Measurements from ENCODE around the gene GAN. TPM values are rescaled to one million over a fixed set of nuclear protein-coding genes. Genes with fewer than 3 reads are reported as not detected.

The GAN gene
- total RNA-seq, 1 experiment from 2014 or later, result 5.3 TPM

GRCh38 chr16:81347425-81347824 lies 32.7 kb downstream of the GAN start:
- H3K4me2 ChIP-seq (ENCODE audit: low read length), result no peak overlapping the region
- H3F3A ChIP-seq (ENCODE audit: low read length, unreplicated experiment), result no peaks in the 10 kb centered on the region
- peaks cover 5% of the 10 kb centered on the region; the same call in 1 of the 2 replicates for H3K36me3 ChIP-seq (ENCODE audit: low read depth, low read length)
- intact Hi-C loops (cut with micrococcal nuclease), result no loop called here
- no peak overlapping the region for H3K9ac ChIP-seq (ENCODE audit: low read length)
- ATAC-seq, result no peak
- no peaks in the 10 kb centered on the region for H3K79me2 ChIP-seq (ENCODE audit: low read length)
- no peak overlapping the region for H3K4me3 ChIP-seq (ENCODE audit: low read length)
- DNase-seq, result no peak
- H4K20me1 ChIP-seq (ENCODE audit: low read length), result no peaks in the 10 kb centered on the region
- no peak overlapping the region for H2AFZ ChIP-seq (ENCODE audit: low read length)
- H3K9me2 ChIP-seq (replicated peaks; ENCODE audit: low read length), result no peaks in the 10 kb centered on the region
- H3K9me3 ChIP-seq (ENCODE audit: low read length), result no peaks in the 10 kb centered on the region
- H3K27me3 ChIP-seq (ENCODE audit: low read length), result no peaks in the 10 kb centered on the region
- TF ChIP-seq CTCF (conservative IDR thresholded peaks at IDR 0.05; ENCODE audit: low read depth, low read length) (no peak), EZH2phosphoT487 (IDR thresholded peaks at IDR 0.05; ENCODE audit: borderline replicate concordance, low read length) (no peak), EZH2 (IDR thresholded peaks at IDR 0.05; ENCODE audit: low read length, unreplicated experiment) (no peak)
- ChIA-PET CTCF (no interaction called here), POLR2A (ENCODE audit: unreplicated experiment) (no interaction called here)
- no peak overlapping the region for H3K27ac ChIP-seq (ENCODE audit: low read length)
- BruUV-seq (replicated peaks), result no TSS peak
- no peaks in the 10 kb centered on the region for H3K4me1 ChIP-seq (ENCODE audit: insufficient read depth, low read length)

GRCh38 chr16:81349608-81350305 lies 35.0 kb downstream of the GAN start:
- TF ChIP-seq EZH2phosphoT487 (IDR thresholded peaks at IDR 0.05; ENCODE audit: borderline replicate concordance, low read length) (no peak), CTCF (conservative IDR thresholded peaks at IDR 0.05; ENCODE audit: low read depth, low read length) (no peak), EZH2 (IDR thresholded peaks at IDR 0.05; ENCODE audit: low read length, unreplicated experiment) (no peak)
- Histone ChIP-seq H3K4me2 (ENCODE audit: low read length) (no peak overlapping the region), H3F3A (ENCODE audit: low read length, unreplicated experiment) (no peaks in the 10 kb centered on the region), H3K9me3 (ENCODE audit: low read length) (no peaks in the 10 kb centered on the region), H3K79me2 (ENCODE audit: low read length) (no peaks in the 10 kb centered on the region), H3K27ac (ENCODE audit: low read length) (no peak overlapping the region), H3K9ac (ENCODE audit: low read length) (no peak overlapping the region), H4K20me1 (ENCODE audit: low read length) (no peaks in the 10 kb centered on the region), H2AFZ (ENCODE audit: low read length) (no peak overlapping the region), H3K36me3 (ENCODE audit: low read depth, low read length) (peaks cover 5% of the 10 kb centered on the region; the same call in 1 of the 2 replicates), H3K27me3 (ENCODE audit: low read length) (no peaks in the 10 kb centered on the region), H3K9me2 (replicated peaks; ENCODE audit: low read length) (no peaks in the 10 kb centered on the region), H3K4me3 (ENCODE audit: low read length) (no peak overlapping the region), H3K4me1 (ENCODE audit: insufficient read depth, low read length) (no peaks in the 10 kb centered on the region)
- CTCF ChIA-PET, result no interaction called here
- DNase-seq (no peak), ATAC-seq (no peak)
- BruUV-seq (replicated peaks), result no TSS peak
- POLR2A ChIA-PET (ENCODE audit: unreplicated experiment), result no interaction called here
- intact Hi-C loops (cut with micrococcal nuclease), result loop anchor here (1.0 to 10.0 kb wide), 2 partner anchors 86 to 145 kb away; no protein-coding TSS in a partner anchor

GRCh38 chr16:81350306-81350615 lies 35.5 kb downstream of the GAN start:
- ChIA-PET CTCF (interaction anchor here (0.7 kb wide), 1 partner anchor 114 kb away, joined by 4 read pairs; no protein-coding TSS in a partner anchor), POLR2A (ENCODE audit: unreplicated experiment) (no interaction called here)
- peaks cover 5% of the 10 kb centered on the region; the same call in 1 of the 2 replicates for H3K36me3 ChIP-seq (ENCODE audit: low read depth, low read length)
- no peaks in the 10 kb centered on the region for H3K4me1 ChIP-seq (ENCODE audit: insufficient read depth, low read length)
- peak; percentile 84 for ATAC-seq
- no peak overlapping the region for H3K4me3 ChIP-seq (ENCODE audit: low read length)
- H3K9ac ChIP-seq (ENCODE audit: low read length), result no peak overlapping the region
- no peaks in the 10 kb centered on the region for H3F3A ChIP-seq (ENCODE audit: low read length, unreplicated experiment)
- H3K4me2 ChIP-seq (ENCODE audit: low read length), result no peak overlapping the region
- no peaks in the 10 kb centered on the region for H3K9me2 ChIP-seq (replicated peaks; ENCODE audit: low read length)
- H4K20me1 ChIP-seq (ENCODE audit: low read length), result no peaks in the 10 kb centered on the region
- intact Hi-C loops (cut with micrococcal nuclease), result loop anchor here (1.0 to 10.0 kb wide), 2 partner anchors 87 to 145 kb away; no protein-coding TSS in a partner anchor
- no peaks in the 10 kb centered on the region for H3K27me3 ChIP-seq (ENCODE audit: low read length)
- no peaks in the 10 kb centered on the region for H3K79me2 ChIP-seq (ENCODE audit: low read length)
- H2AFZ ChIP-seq (ENCODE audit: low read length), result no peak overlapping the region
- TF ChIP-seq CTCF (conservative IDR thresholded peaks at IDR 0.05; ENCODE audit: low read depth, low read length) (peak; percentile 62), EZH2phosphoT487 (IDR thresholded peaks at IDR 0.05; ENCODE audit: borderline replicate concordance, low read length) (no peak), EZH2 (IDR thresholded peaks at IDR 0.05; ENCODE audit: low read length, unreplicated experiment) (no peak)
- peak; percentile 57 for DNase-seq
- H3K27ac ChIP-seq (ENCODE audit: low read length), result no peak overlapping the region
- no peaks in the 10 kb centered on the region for H3K9me3 ChIP-seq (ENCODE audit: low read length)
- BruUV-seq (replicated peaks), result no TSS peak
